Measurements from ENCODE around the gene DESI1. TPM values are rescaled to one million over a fixed set of nuclear protein-coding genes. Genes with fewer than 3 reads are reported as not detected.
A peak's percentile ranks its signal among the peaks of the same experiment; 100 is the strongest.

The DESI1 gene
- total RNA-seq, 1 experiment from 2014 or later, result 30.2 TPM

GRCh38 chr22:41561788-41562187, 59.1 kb downstream of the DESI1 start:
- no peak overlapping the region for H4K91ac ChIP-seq (ENCODE audit: insufficient read length, low read depth, low read length)
- H3K79me1 ChIP-seq (ENCODE audit: insufficient read depth, low read depth, low read length, poor library complexity, severe bottlenecking), result no peaks in the 10 kb centered on the region
- Mint-ChIP-seq H3K4me3 (peak overlapping the region in 1 of 2 experiments; percentile 61; a peak in 1 of 5 replicates), H3K36me3 (ENCODE audit: insufficient read depth in 1 of 3, low read depth in 3 of 3) (no peaks in the 10 kb centered on the region; a peak in 1 of 7 replicates), H3K4me1 (peaks cover 47 to 51% of the 10 kb centered on the region in 2 experiments), H3K27ac (no peak overlapping the region; a peak in 1 of 7 replicates), H3K27me3 (ENCODE audit: low read depth) (peaks cover 7% of the 10 kb centered on the region; the same call in 1 of the 2 replicates), H3K9me3 (no peaks in the 10 kb centered on the region)
- H3K9me3 ChIP-seq (ENCODE audit: control insufficient read depth, low read depth, low read length), result no peaks in the 10 kb centered on the region
- no peak overlapping the region for H2BK20ac ChIP-seq (ENCODE audit: low read depth, low read length, poor library complexity, severe bottlenecking)
- no peak overlapping the region for H4K5ac ChIP-seq (ENCODE audit: insufficient read length, low read depth, low read length)
- no peak overlapping the region for H2BK5ac ChIP-seq (ENCODE audit: insufficient read length, low read length)
- no peaks in the 10 kb centered on the region for H3K23me2 ChIP-seq (ENCODE audit: insufficient read length, low read depth, low read length, poor library complexity, severe bottlenecking)
- H3K27ac ChIP-seq (ENCODE audit: insufficient read length, low read depth, low read length), result no peak overlapping the region
- H3K23ac ChIP-seq (ENCODE audit: insufficient read length, low read depth, low read length), result no peak overlapping the region
- H4K8ac ChIP-seq (replicated peaks; ENCODE audit: insufficient read length, low read depth, low read length), result no peak overlapping the region
- H3T11ph ChIP-seq (ENCODE audit: low read length), result no peak overlapping the region
- H3K4me1 ChIP-seq (ENCODE audit: insufficient read depth, low read length), result peaks cover 3% of the 10 kb centered on the region; the same call in 1 of the 2 replicates
- DNase-seq, result no peak
- H2BK120ac ChIP-seq (ENCODE audit: low read depth, low read length, poor library complexity, severe bottlenecking), result no peak overlapping the region
- H3K79me2 ChIP-seq (ENCODE audit: insufficient read depth, low read length), result no peaks in the 10 kb centered on the region
- H4K20me1 ChIP-seq (ENCODE audit: control insufficient read depth, insufficient read depth, insufficient read length), result no peaks in the 10 kb centered on the region
- H3K4ac ChIP-seq (ENCODE audit: low read depth, low read length), result no peak overlapping the region
- TF ChIP-seq CTCF (conservative IDR thresholded peaks at IDR 0.05), result no peak
- peak overlapping the region; percentile 21 for H3K4me2 ChIP-seq (ENCODE audit: insufficient read depth, insufficient read length, low read length)
- H3K18ac ChIP-seq (ENCODE audit: insufficient read length, low read depth, low read length), result no peak overlapping the region
- no peak overlapping the region for H2AFZ ChIP-seq (ENCODE audit: low read length)
- H3K56ac ChIP-seq (ENCODE audit: insufficient read length, low read depth, low read length), result no peak overlapping the region
- no CpG with 5 or more reads among the region's 5 CpGs for WGBS (ENCODE audit: extremely low coverage, insufficient read length, low lambda C conversion rate)
- H3K27me3 ChIP-seq (ENCODE audit: insufficient read depth, low read length), result no peaks in the 10 kb centered on the region
- no peak overlapping the region for H2BK12ac ChIP-seq (ENCODE audit: insufficient read length, low read depth, low read length)
- no peak overlapping the region for H2BK15ac ChIP-seq (ENCODE audit: low read depth, low read length)
- H2AK5ac ChIP-seq (ENCODE audit: insufficient read length, low read length), result no peak overlapping the region
- no peak overlapping the region for H3K9ac ChIP-seq (ENCODE audit: extremely low read depth, insufficient read length, low read length)
- no peak overlapping the region; the same call in 1 of the 2 replicates for H3K14ac ChIP-seq (ENCODE audit: insufficient read depth, low read length)

Measured in H9 (cell line).